NCI-H748 (cell line): ENCODE results near the gene KLHL40.

Experiments used
- DNase-seq: peaks from one replicate; lab custom pipeline; 2025; ENCODE audit not compliant: unreplicated experiment; lab: John Stamatoyannopoulos, UW

Gene KLHL40

GRCh38 chr3:42702066-42702951, 17.0 kb downstream of the KLHL40 start, which contains the start of gene HHATL:
TSS of gene HHATL (minus strand) at chr3:42702798. CDS start at chr3:42700826, 1,972 bp downstream.
- no peak for DNase-seq

GRCh38 chr3:42702982-42703694, 17.8 kb downstream of the KLHL40 start:
- DNase-seq: no peak

GRCh38 chr3:42703695-42704025, 18.3 kb downstream of the KLHL40 start:
- no peak for DNase-seq

GRCh38 chr3:42704136-42704841, 19.0 kb downstream of the KLHL40 start:
- no peak for DNase-seq

GRCh38 chr3:42705058-42705767, 19.9 kb downstream of the KLHL40 start:
- no peak for DNase-seq

GRCh38 chr3:42705962-42706585, 20.7 kb downstream of the KLHL40 start:
- DNase-seq: no peak

- no peak for DNase-seq
Measured at GRCh38 chr3:42706721-42707619, 21.6 kb downstream of the KLHL40 start.

- DNase-seq: no peak
Measured at GRCh38 chr3:42707620-42708355, 22.5 kb downstream of the KLHL40 start.

- DNase-seq: no peak
Measured at GRCh38 chr3:42708611-42709151, 23.3 kb downstream of the KLHL40 start.

- no peak for DNase-seq
Measured at GRCh38 chr3:42709621-42710020, 24.3 kb downstream of the KLHL40 start.

- no peak for DNase-seq
Measured at GRCh38 chr3:42710323-42711021, 25.1 kb downstream of the KLHL40 start.

GRCh38 chr3:42711491-42712343, 26.4 kb downstream of the KLHL40 start:
- DNase-seq: no peak

GRCh38 chr3:42712344-42712648, 27.0 kb downstream of the KLHL40 start:
- no peak for DNase-seq

- no peak for DNase-seq
Measured at GRCh38 chr3:42712688-42713372, 27.5 kb downstream of the KLHL40 start.

- DNase-seq: no peak
Measured at GRCh38 chr3:42713747-42714146, 28.4 kb downstream of the KLHL40 start.

GRCh38 chr3:42714171-42714852, 29.0 kb downstream of the KLHL40 start:
- DNase-seq: no peak
